Embryonic facial prominence (tissue), 1 donor: ENCODE results near the gene CDK5RAP2.

Source experiments
- DNase-seq: peaks from one replicate; pipeline ENCODE4 v3.0.0-alpha.2; 2016; ENCODE audit errors: extremely low spot score

Gene CDK5RAP2

GRCh38 chr9:120402741-120403542, 177.0 kb downstream of the CDK5RAP2 start:
- DNase-seq = no peak

- no peak for DNase-seq
Measured at GRCh38 chr9:120399940-120400339, 180.0 kb downstream of the CDK5RAP2 start.

- no peak for DNase-seq
Measured at GRCh38 chr9:120398286-120398685, 181.7 kb downstream of the CDK5RAP2 start.

GRCh38 chr9:120397453-120397852, 182.5 kb downstream of the CDK5RAP2 start:
- no peak for DNase-seq

- DNase-seq = no peak
Measured at GRCh38 chr9:120396931-120397330, 183.0 kb downstream of the CDK5RAP2 start.

- no peak for DNase-seq
Measured at GRCh38 chr9:120396418-120396817, 183.5 kb downstream of the CDK5RAP2 start.

GRCh38 chr9:120395376-120395775, 184.6 kb downstream of the CDK5RAP2 start:
- DNase-seq = no peak

GRCh38 chr9:120394058-120394669, 185.8 kb downstream of the CDK5RAP2 start:
- no peak for DNase-seq

- DNase-seq = no peak
Measured at GRCh38 chr9:120393386-120394057, 186.4 kb downstream of the CDK5RAP2 start.

GRCh38 chr9:120392711-120393110, 187.3 kb downstream of the CDK5RAP2 start:
- DNase-seq = no peak

GRCh38 chr9:120392245-120392644, 187.7 kb downstream of the CDK5RAP2 start:
- DNase-seq = no peak

GRCh38 chr9:120391691-120392090, 188.3 kb downstream of the CDK5RAP2 start:
- DNase-seq = no peak

- DNase-seq = no peak
Measured at GRCh38 chr9:120390637-120391190, 189.3 kb downstream of the CDK5RAP2 start.

- DNase-seq = no peak
Measured at GRCh38 chr9:120389867-120390266, 190.1 kb downstream of the CDK5RAP2 start.

GRCh38 chr9:120389300-120389699, 190.7 kb downstream of the CDK5RAP2 start:
- no peak for DNase-seq

GRCh38 chr9:120388003-120388855, 191.7 kb downstream of the CDK5RAP2 start:
- no peak for DNase-seq

- no peak for DNase-seq
Measured at GRCh38 chr9:120387257-120388002, 192.5 kb downstream of the CDK5RAP2 start.

GRCh38 chr9:120386390-120387131, 193.4 kb downstream of the CDK5RAP2 start:
- no peak for DNase-seq

- no peak for DNase-seq
Measured at GRCh38 chr9:120385606-120386389, 194.2 kb downstream of the CDK5RAP2 start.
